HG03342 (cell line): ENCODE results near the gene NRIP1.
"Not testable (repeated sequence)": the region's sequence is repeated elsewhere in the genome, so short reads cannot be mapped to it uniquely, and the experiment has no call there.

Experiments used
- ATAC-seq: cut with Tn5 transposase; IDR thresholded peaks from one replicate; pipeline ENCODE4 v1.9.1; 2021; ENCODE audit warnings: mild to moderate bottlenecking, moderate library complexity; ENCODE audit not compliant: unreplicated experiment

Gene NRIP1

DNA sequence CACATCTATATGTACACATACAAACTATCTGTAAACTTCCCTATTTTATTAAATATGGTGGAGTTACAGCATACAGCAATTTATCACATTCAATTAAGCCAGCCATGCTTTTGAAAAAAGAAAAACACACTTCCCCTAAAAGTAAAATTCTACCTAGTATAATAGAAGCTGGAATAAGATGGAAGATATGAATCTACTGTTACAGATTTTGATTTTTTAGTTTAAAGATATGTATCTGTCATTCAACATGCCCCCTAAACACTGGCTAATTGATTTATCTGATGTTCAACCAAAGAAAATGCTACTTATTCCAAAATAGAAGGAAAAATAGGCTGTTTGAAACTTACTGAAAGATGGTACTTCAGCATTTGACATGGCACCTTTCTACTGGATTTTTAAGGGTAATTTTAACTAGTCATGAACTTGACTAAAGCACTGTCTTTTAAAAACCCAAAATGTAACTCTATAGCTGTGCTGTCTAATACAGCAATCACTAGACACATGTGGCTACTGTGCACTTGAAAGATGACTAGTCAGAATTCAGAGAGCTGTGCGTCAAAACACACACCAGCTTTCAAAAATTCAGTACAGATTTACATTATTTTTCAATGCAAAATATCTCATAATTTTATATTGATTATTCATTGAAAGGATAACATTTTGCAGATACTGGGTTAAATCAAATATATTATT is 25.0 kb downstream of the NRIP1 start:
- ATAC-seq, result no peak

DNA sequence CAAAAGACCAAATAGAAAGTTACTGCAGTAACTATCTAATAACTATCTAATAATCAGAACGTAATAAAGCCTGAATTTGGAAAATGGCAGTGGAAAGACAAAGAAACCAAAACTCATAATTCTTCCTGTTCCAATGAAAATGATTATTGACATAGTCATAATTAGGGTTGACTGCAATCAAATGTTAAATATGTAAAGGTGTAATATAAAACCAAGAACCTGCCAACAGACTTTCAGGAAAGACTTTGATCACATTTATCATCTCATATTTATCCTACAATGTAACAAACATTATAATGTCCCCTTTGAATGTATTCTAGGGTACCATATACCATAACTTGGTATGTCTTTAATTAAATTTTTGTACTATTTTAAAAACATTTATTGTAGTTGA is 26.9 kb downstream of the NRIP1 start:
- no peak for ATAC-seq

DNA sequence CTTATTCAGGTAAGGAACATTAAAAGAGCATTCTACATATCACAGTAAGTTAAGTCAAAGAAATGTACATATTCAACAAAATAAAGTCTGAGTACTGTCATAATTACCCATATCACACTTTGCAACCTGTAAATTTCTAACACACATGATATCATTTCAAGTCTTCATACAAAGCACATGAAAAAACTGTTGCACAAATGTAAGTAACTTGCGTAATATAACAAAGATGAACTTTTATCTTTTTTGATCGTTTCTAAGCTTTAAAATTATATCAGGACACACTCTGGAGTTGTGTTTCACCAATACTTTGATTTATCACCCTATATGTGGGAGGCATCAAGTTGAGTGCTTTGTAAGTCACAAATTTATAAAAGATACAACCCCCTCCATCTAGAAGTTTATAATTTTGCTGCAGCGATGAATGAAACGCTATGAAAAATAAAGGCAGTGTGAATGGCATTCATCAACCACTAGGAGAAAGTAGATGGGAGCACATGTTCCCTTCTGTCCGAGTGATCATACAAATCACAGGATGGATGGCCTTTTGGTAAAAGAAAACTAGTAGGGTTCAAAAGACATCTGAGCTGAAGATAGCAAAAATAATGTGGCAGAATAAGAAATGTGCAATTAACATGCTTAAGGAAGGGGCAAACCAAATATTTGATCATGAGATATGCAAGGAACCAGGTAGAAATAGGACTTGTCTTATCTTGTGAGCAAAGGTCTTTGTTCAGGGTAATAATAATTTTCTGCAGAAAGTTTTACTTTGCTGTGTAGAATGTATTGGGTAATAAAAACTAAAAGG is 27.5 kb downstream of the NRIP1 start:
- no peak for ATAC-seq

DNA sequence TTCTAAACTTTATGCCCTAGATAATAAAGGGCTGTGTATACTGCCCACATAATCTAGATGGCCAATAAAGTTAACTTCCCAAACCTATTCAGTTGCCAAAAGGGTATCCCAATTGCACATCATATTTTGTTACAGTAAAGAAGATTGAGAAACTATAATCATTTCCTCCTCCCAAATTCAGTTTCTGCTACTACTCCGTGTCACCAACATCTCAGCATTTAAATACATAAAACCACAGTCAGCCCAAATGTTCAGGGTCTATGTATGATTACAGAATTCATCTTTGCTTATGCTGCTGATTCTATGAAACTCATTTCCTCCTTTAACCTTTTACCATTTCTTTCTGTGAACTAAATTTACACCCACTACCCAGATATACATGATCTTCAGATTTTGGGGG is 28.6 kb downstream of the NRIP1 start:
- ATAC-seq, result no peak

DNA sequence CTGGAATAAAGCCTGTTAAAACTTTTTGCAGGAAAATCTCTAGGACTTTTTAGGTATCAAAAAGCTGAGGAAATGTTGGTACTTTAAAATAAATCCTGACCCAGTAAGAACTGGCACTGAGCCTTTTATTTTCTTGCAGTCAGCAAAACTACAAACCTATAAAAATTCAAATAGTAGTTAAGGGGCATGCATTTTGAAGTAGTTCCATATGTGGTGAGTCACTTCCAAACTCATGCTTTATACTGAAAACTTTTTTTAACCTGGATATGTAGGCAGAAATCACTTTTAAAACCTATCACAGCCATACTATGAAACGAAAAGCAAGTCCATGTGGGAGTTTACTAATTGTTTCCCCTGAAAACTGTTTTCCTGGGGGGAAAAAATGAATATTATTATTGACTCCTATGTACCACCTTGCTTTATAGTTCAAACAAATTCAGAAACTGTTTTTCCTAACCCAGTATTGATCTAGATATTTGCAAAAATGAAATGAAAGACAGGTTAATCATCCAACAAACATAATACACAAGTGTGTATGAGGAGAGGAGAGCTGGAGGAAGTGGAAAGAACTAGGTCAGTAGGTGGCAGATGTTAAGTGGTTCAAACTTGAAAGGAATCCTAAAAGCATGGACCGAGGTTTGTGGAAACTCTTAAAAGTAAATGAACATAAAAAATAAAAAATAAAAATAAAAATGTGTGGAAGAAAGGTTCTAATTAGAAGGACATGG is 30.5 kb downstream of the NRIP1 start:
- ATAC-seq, result no peak

DNA sequence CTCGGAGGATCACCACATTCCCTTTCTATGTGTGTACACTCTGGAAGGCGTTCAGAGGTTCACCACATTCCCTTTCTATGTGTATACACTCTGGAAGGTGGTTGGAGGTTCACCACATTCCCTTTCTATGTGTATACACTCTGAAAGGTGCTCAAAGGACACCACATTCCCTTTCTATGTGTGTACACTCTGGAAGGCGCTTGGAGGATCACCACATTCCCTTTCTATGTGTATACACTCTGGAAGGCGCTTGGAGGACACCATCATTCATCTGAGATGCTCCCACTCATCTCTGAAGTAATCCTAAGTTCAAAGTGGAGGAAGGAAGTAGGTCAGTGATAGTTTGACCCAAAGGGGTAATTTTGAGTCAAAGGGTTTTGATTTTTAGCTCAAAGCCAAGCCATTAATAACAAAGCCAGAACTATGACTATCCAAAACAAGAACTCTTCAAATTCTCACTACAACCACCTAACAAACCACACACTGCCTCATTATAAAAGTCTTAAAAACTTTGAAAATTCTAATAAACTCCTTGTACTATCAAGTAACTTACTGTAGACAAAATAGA is 32.9 kb downstream of the NRIP1 start:
- no peak for ATAC-seq

DNA sequence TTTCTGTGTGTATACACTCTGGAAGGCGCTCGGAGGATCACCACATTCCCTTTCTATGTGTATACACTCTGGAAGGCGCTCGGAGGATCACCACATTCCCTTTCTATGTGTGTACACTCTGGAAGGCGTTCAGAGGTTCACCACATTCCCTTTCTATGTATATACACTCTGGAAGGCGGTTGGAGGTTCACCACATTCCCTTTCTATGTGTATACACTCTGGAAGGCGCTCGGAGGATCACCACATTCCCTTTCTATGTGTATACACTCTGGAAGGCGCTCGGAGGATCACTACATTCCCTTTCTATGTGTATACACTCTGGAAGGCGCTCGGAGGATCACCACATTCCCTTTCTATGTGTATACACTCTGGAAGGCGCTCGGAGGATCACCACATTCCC is 33.4 kb downstream of the NRIP1 start:
- not testable (repeated sequence) for ATAC-seq

DNA sequence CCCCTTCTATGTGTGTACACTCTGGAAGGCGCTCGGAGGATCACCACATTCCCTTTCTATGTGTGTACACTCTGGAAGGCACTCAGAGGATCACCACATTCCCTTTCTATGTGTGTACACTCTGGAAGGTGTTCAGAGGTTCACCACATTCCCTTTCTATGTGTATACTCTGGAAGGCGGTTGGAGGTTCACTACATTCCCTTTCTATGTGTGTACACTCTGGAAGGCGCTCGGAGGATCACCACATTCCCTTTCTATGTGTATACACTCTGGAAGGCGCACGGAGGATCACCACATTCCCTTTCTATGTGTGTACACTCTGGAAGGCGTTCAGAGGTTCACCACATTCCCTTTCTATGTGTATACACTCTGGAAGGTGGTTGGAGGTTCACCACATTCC is 33.9 kb downstream of the NRIP1 start:
- ATAC-seq, result not testable (repeated sequence)

DNA sequence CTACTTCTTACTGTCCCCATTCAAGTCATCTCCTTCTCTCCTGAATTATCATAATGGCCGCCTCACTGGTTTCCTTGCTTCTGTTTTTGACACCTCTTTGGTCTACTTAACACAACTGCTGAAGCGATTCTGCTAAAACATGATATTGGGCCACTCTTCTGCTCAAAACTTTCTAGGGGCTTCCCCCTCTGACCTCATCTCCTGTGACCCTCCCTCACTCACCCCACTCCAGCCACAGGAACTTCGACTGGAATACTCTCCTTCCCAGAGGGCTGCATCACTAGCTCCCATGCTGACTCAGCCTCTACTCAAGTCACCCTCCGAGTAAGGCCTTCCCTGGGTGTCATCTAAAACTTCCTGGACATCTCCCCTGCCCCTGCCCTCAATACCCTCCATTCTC is 35.7 kb downstream of the NRIP1 start:
- ATAC-seq, result peak; percentile 80

DNA sequence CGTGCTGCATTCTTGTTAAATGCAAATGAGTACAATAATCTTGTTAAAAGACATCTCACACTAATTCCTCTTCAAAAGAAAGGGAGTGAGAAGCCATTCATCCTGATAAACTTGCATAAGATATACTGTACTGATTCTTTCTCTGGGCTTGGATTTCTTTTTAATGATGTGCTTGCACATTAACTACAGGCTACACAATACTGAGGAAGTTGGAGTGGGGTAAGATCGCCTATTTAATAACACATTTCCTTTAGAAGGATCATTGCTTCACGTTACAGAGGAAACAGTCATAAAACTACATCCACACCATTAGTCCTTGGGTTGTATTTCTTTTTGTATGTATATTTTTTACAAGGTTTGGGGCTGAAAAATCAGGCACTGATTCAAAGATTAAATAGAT is 36.6 kb downstream of the NRIP1 start:
- ATAC-seq, result no peak

DNA sequence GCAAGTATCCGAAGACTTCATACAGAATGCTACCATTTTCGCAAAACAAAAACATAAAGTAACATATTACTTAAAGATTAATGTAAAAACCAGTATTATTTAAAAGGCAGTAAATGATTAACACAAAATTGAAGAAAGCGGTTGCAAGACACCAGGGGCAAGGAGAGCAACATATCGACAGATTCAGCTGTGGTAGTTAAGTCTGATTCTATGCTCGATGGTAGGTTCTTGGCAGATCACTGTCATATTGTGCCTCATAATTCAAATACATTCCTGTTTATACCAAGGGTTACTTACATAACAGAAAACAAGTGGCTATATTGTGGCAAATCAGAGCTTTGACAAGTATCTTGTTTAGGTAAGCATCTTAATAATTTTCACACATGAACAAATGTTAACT is 37.7 kb downstream of the NRIP1 start:
- no peak for ATAC-seq

DNA sequence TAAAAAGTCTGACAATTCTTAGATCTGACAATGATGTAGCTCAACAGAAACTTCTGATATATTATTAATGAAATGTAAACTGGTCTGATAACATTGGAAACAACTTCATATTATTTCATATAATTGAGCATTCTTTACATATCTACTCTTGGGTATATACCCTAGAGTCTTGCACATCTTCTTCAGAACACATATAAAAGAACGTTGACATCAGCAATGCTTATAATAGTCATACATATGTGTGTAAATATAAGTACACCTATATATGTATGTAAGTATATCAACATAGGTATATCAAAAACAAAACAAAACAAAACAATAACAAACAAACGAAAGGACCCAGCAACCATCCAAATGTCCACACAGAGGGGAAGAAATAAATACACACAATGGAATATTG is 38.4 kb downstream of the NRIP1 start:
- ATAC-seq, result no peak

DNA sequence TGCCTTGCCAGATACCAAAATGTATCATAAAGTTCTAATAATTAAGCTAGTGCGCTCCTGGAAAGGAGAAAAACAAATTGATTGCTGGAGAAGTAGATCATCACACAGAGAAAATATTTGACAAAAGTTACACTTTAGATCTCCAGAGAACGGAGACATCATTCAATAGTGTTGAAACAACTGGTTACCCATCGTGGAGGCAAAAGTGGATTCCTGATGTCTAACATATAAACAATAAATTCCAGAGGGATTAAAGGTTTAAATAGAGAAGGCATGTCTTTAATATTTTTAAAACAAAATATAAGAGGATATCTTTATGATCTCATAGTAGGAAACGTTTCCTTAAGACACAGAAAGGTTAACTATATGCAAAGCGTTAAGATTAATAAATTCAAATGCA is 41.0 kb downstream of the NRIP1 start:
- no peak for ATAC-seq

DNA sequence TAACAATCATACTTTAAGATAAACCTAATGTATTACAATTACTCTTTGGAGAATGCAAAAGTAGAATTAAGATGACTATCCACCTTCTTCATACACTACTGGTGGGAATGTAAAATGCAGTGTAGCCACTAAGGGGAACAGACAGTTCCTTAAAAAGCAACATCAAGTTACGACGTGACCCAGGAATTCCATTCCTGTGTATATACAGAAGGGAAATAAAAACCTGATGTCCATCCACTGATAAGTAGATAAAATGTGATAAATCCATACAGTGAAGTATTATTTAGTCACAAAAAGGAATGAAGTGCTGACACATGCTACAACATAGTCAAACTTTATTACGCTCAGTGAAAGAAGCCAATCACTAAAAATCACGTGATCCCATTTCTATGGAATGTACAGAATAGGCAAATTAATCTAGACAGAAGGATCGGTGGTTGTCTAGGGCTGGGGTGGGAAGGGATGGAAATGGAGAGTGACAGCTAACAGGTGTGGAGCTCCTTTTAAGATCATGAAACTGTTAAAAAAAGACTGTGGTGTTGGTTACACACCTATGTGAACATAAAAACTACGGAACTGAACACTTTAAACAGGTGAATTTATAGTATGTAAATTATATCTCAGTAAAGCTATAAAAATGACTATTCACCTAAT is 42.1 kb downstream of the NRIP1 start:
- ATAC-seq, result no peak

DNA sequence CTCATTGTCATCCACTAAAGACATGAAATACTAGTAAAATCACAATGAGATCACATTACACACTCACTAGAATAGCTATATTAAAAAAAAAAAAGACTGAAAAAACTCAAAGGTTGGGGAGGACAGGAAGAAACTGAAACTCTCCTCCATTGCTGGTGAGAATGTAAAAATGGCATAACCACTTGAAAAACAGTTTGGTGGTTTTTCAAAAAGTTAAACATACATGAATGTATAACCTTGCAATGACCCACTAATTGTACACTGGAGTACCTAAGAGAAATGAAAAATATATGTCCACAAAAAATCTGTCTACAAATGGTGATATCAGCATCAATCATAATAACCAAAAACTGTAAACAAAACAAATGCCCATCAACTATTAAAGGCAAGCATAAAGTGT is 44.0 kb downstream of the NRIP1 start:
- ATAC-seq, result no peak

DNA sequence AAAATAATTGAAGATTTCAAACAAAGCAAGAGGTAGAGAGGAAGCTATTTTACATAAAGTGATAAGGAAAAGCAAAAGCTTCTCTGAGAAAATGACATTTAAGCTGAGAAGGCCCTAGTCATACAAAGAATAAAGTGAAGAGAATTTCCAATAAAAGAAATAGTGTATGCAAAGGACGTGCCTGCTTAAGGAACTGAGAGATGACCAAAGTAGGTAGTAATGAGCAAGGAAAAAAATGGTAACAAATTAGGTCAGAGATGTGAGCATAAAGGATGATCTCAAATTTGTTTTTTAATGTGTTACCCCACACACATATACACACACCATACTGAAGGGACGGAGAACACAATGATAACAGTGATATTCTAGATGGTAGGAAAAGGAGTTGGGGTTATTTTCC is 46.4 kb downstream of the NRIP1 start:
- ATAC-seq, result no peak

DNA sequence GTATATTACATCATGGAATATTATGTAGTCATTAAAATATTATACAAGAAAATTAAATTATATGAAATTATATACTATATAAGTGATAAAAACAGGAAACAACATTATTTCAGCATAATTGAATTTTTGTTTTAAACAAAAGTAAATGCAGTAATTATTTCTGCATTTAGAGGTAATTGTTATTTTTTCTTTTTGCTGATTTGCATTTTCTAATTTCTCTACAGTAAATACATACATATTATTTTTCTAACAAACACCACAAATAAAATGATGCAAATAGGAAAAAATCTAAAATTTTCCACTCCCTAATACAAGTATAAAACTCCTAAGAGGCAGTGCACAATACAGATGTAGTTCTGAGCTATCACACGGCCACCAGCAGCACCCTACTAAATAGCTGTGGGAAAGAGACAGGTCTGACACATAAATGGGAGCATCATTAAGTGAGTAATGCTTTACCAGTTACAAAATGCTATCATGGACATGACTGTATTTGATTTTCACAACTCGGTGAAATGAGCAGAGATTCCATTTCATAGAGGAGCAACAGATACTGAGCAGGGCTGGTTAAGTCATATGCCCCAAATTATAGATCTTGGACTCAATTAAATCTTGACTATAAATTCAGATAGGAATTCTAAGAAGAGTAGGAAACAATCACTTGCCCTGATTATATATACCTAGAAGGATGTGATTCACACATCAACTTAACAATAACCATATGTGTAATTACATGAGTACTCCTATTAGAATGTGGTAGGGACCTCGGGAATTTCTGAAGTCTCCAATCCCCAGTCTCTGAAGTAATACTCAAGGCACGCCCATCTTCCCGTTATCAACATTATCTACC is 49.0 kb downstream of the NRIP1 start:
- ATAC-seq, result no peak

DNA sequence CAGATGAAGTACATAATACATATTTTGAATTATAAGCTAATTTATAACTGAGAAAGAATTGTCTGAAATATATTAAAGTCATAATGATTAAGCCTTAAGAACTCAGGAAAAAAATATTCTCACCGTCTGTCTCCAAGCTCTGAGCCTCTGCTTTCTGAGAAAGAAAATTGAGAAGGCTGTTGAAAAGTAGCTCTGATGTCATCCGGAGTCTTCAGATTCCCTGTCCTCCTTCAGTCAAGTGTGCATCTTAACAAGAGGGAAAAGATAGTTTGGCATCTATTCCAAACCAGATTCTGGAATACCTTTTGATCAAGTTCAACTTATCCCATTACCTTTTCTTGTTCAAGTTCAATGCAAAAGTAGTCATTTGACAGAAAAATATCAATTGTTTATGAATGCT is 50.6 kb downstream of the NRIP1 start:
- no peak for ATAC-seq

DNA sequence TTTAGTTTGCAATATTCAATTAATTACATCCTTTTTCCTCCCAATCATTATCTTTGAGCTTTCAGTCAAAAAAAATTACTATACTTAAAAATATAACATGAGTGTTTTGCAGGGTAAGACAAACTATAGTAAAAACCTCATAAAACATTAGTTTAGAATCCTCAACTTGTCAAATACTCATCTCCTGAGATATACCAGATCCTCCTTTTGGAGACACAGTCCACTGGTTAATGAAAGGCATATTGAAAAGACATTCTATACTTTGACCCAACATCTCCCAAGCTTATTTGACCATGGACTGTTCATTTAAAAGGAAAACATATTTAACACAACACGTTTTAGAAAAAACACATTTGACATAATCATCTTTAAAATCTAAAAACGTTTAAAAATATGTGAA is 52.8 kb downstream of the NRIP1 start:
- ATAC-seq, result no peak

DNA sequence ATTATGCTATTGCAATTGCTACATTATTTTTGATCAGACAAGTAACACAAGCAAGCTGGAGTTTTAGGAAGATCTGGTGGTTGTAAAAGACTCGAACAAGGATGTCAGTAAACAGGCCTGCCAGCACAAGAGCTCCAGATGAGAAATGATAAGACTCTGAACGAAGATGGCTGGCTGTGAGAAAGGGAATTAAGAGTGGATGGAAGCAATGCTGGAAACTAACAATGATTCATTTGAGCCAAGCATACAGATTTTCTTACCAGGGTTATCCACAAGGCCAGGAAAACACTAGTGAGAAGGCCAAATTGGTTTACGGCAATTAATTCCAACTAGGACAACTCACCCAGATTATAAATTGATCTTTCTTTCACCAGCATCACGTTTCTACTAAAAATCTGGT is 54.2 kb downstream of the NRIP1 start:
- no peak for ATAC-seq
